C4-2B (cell line): Measurements from ENCODE around the gene TOMM20.

ENCODE experiments used
- ZFX ChIP-seq: fragments of 450-650 bp; IDR thresholded peaks from 2 replicates; pipeline ENCODE4 v1.6.1; 2017
- TF ChIP-seq, protein P1 (sequence below): fragments of 450-650 bp; conservative IDR thresholded peaks from 2 replicates; pipeline ENCODE4 v1.5.1; 2017; ENCODE audit warnings: mild to moderate bottlenecking

DNA sequence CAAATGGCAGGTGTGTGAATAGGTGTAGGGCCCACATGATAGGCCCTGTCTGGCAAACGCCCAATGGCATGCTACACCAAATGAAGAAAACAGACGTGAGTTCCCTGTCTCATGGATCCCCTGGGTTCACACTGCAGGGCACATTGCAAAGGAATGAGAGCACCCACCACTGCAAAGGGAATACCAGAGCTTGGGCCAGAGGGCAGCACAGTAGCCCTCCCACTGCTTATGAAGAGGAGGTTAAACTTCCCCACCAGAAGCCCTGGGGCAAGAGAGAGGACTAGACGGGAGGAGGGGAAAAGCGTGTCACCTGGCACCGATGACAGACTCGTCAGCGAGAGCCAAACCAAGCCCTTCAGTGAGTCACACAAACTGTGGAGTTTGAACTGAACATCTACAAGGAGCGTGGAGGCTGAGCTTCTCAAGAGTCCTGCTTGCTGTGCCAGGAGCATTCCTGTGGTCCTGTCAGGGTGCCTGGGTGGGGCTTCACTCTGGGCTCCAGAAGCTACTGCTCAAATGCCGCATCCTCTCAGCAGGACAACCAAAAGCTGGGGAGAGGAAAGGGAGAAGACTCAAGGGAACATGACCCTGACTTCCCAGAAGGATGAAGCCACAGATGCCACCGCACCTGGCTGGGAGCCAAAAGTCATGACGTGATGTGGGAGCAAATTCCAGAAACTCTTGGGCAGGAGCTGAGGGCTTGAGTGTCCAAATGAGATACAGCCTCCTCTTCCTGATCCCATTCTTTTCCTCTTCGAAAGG, 61.1 kb downstream of the TOMM20 start:
- TF ChIP-seq, protein P1, sequence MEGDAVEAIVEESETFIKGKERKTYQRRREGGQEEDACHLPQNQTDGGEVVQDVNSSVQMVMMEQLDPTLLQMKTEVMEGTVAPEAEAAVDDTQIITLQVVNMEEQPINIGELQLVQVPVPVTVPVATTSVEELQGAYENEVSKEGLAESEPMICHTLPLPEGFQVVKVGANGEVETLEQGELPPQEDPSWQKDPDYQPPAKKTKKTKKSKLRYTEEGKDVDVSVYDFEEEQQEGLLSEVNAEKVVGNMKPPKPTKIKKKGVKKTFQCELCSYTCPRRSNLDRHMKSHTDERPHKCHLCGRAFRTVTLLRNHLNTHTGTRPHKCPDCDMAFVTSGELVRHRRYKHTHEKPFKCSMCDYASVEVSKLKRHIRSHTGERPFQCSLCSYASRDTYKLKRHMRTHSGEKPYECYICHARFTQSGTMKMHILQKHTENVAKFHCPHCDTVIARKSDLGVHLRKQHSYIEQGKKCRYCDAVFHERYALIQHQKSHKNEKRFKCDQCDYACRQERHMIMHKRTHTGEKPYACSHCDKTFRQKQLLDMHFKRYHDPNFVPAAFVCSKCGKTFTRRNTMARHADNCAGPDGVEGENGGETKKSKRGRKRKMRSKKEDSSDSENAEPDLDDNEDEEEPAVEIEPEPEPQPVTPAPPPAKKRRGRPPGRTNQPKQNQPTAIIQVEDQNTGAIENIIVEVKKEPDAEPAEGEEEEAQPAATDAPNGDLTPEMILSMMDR: no peak
- no peak for TF ChIP-seq ZFX
